GM21825 (cell line): ENCODE data around the gene SEMA4D.
"Not testable (repeated sequence)": the region's sequence is repeated elsewhere in the genome, so short reads cannot be mapped to it uniquely, and the experiment has no call there.

ENCODE experiments used
- ATAC-seq: cut with Tn5 transposase; IDR thresholded peaks from one replicate; pipeline ENCODE4 v1.9.1; 2021; ENCODE audit warnings: mild to moderate bottlenecking, moderate library complexity; ENCODE audit not compliant: unreplicated experiment

Gene SEMA4D

GRCh38 chr9:89483592-89484474, 14.1 kb downstream of the SEMA4D start:
- ATAC-seq: peak; percentile 72

GRCh38 chr9:89482901-89483361, 15.0 kb downstream of the SEMA4D start:
- no peak for ATAC-seq

GRCh38 chr9:89482056-89482851, 15.7 kb downstream of the SEMA4D start:
- ATAC-seq: no peak

GRCh38 chr9:89481538-89481915, 16.4 kb downstream of the SEMA4D start:
- no peak for ATAC-seq

- ATAC-seq: no peak
Measured at GRCh38 chr9:89480825-89481537, 16.9 kb downstream of the SEMA4D start.

- not testable (repeated sequence) for ATAC-seq
Measured at GRCh38 chr9:89480372-89480771, 17.5 kb downstream of the SEMA4D start.

- not testable (repeated sequence) for ATAC-seq
Measured at GRCh38 chr9:89479669-89480011, 18.3 kb downstream of the SEMA4D start.

GRCh38 chr9:89478821-89479668, 18.9 kb downstream of the SEMA4D start:
- no peak for ATAC-seq

GRCh38 chr9:89477811-89478630, 19.9 kb downstream of the SEMA4D start:
- ATAC-seq: no peak

- ATAC-seq: no peak
Measured at GRCh38 chr9:89477384-89477783, 20.5 kb downstream of the SEMA4D start.

- ATAC-seq: no peak
Measured at GRCh38 chr9:89476546-89476945, 21.4 kb downstream of the SEMA4D start.

GRCh38 chr9:89475891-89476440, 21.9 kb downstream of the SEMA4D start:
- no peak for ATAC-seq

- ATAC-seq: no peak
Measured at GRCh38 chr9:89474939-89475338, 23.0 kb downstream of the SEMA4D start.

GRCh38 chr9:89473762-89474469, 24.0 kb downstream of the SEMA4D start:
- ATAC-seq: no peak

- ATAC-seq: not testable (repeated sequence)
Measured at GRCh38 chr9:89471796-89472320, 26.1 kb downstream of the SEMA4D start.

GRCh38 chr9:89471390-89471789, 26.5 kb downstream of the SEMA4D start:
- no peak for ATAC-seq

- ATAC-seq: no peak
Measured at GRCh38 chr9:89470224-89470839, 27.6 kb downstream of the SEMA4D start.

GRCh38 chr9:89469003-89469402, 28.9 kb downstream of the SEMA4D start:
- ATAC-seq: no peak
